ENCODE measurements around the gene CACNB2. TPM values are rescaled to one million over a fixed set of nuclear protein-coding genes. Genes with fewer than 3 reads are reported as not detected.

CACNB2 gene
- total and polyA plus RNA-seq, 8 donors, result 4.9 to 11.1 (median 7.3) TPM

DNA sequence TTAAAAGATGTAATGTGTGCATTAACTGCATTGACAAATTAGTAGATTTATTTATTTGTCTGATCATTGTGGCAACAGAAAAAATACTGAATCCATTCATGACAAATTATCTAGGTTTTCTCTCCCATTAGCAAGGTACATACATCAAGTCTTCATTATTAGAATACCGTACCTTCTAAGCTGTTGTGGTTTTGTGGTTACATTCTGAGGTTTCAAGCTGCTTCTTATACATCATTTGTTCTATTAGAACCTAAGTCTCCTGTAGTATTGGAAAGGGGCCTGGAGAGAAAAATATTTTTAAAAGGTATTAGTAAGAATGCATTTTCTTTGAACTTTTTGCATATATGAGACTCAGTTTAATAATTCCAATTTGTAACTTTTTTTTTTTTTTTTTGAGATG, 26.3 kb upstream of the CACNB2 start:
- 70 to 91% methylated on average over 1 of the region's 1 CpG for WGBS, 2 donors
- no peak overlapping the region for H3K27ac ChIP-seq
- H3K4me1 ChIP-seq, result no peaks in the 10 kb centered on the region
- no peak for DNase-seq
- no peak overlapping the region for H3K4me3 ChIP-seq
- intact Hi-C loops (cut with DNase I), result no loop called here
- no peak for FAIRE-seq
- no peaks in the 10 kb centered on the region for H3K9me3 ChIP-seq
- H3K36me3 ChIP-seq, result no peaks in the 10 kb centered on the region
- TF ChIP-seq, protein P1, sequence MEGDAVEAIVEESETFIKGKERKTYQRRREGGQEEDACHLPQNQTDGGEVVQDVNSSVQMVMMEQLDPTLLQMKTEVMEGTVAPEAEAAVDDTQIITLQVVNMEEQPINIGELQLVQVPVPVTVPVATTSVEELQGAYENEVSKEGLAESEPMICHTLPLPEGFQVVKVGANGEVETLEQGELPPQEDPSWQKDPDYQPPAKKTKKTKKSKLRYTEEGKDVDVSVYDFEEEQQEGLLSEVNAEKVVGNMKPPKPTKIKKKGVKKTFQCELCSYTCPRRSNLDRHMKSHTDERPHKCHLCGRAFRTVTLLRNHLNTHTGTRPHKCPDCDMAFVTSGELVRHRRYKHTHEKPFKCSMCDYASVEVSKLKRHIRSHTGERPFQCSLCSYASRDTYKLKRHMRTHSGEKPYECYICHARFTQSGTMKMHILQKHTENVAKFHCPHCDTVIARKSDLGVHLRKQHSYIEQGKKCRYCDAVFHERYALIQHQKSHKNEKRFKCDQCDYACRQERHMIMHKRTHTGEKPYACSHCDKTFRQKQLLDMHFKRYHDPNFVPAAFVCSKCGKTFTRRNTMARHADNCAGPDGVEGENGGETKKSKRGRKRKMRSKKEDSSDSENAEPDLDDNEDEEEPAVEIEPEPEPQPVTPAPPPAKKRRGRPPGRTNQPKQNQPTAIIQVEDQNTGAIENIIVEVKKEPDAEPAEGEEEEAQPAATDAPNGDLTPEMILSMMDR (IDR thresholded peaks at IDR 0.05), result no peak
- H3K27me3 ChIP-seq, result no peaks in the 10 kb centered on the region
- no peak for ATAC-seq

- Histone ChIP-seq H3K9me3 (no peaks in the 10 kb centered on the region), H3K4me1 (no peaks in the 10 kb centered on the region), H3K27me3 (no peaks in the 10 kb centered on the region), H3K4me3 (no peak overlapping the region), H3K36me3 (no peaks in the 10 kb centered on the region), H3K27ac (no peak overlapping the region)
- DNase-seq (no peak), FAIRE-seq (peak; percentile 67), ATAC-seq (no peak)
- intact Hi-C loops (cut with DNase I), result no loop called here
- TF ChIP-seq, protein P1 (IDR thresholded peaks at IDR 0.05), result no peak
- 73 to 90% methylated on average over 2 of the region's 2 CpGs for WGBS, 2 donors
These were observed 22.9 kb upstream of the CACNB2 start for GRCh38 chr10:18117276-18117675.

DNA sequence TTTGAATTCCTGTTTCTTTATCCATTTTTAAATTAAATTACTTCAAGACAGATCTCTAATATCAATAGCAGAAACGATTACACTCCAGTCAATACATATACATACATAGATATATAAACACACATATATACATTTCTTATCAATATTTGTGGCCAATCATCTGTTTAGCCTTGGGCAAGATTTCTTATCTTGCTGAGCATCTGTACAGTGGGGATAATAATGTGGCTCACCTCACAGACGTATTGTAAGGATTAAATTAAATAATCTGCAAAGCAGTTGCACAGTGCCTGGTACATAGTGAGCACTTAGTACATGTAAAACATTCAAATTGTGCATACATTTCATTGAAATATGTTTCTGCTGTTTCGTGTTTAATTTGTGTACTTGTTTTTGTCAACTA, 17.5 kb upstream of the CACNB2 start:
- H3K4me1 ChIP-seq, result no peaks in the 10 kb centered on the region
- FAIRE-seq (no peak), ATAC-seq (no peak), DNase-seq (no peak)
- 62 to 65% methylated on average over 3 of the region's 3 CpGs for WGBS, 2 donors
- no peaks in the 10 kb centered on the region for H3K27me3 ChIP-seq
- H3K4me3 ChIP-seq, result no peak overlapping the region
- H3K9me3 ChIP-seq, result no peaks in the 10 kb centered on the region
- TF ChIP-seq, protein P1 (IDR thresholded peaks at IDR 0.05), result no peak
- H3K27ac ChIP-seq, result no peak overlapping the region
- H3K36me3 ChIP-seq, result no peaks in the 10 kb centered on the region
- intact Hi-C loops (cut with DNase I), result no loop called here

DNA sequence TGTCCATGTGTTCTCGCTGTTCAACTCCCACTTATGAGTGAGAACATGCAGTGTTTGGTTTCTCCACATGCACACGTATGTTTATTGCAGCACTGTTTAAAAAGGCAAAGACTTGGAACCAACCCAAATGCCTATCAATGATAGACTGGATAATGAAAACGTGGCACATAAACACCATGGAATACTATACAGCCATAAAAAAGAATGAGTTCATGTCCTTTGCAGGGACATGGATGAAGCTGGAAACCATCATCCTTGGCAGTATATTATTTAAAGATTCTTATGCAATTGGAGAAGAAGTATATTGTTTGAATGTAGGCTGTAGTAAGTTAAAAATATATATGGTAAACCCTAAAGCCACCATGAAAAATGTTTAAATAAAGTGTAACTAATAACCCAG, 7.2 kb upstream of the CACNB2 start:
- FAIRE-seq (no peak), ATAC-seq (no peak), DNase-seq (no peak)
- Histone ChIP-seq H3K4me1 (no peaks in the 10 kb centered on the region), H3K27me3 (no peaks in the 10 kb centered on the region), H3K36me3 (no peaks in the 10 kb centered on the region), H3K9me3 (no peaks in the 10 kb centered on the region), H3K27ac (no peak overlapping the region), H3K4me3 (no peak overlapping the region)
- 69 to 70% methylated on average over 3 of the region's 3 CpGs for whole genome bisulfite sequencing, 2 donors
- intact Hi-C loops (cut with DNase I), result no loop called here
- TF ChIP-seq, protein P1 (IDR thresholded peaks at IDR 0.05), result no peak

DNA sequence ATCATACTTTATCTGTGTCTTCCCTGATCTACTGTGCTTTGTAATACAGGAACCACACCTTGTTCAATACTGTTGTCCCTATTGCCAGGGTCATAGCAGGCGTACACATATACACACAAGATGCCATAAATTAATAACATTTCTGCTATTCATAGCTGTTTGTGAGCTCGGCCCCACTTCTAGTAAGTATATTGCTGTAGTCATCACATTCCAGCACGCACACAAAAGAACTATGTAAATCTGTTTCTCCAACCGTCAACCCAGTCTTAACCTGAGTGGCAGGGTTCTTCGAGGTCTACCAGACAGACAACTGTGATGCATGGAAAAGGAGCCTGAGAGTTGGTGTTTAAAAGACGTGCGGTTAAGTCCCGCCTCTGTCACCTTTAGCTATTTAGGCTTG, 5.7 kb upstream of the CACNB2 start:
- no peak for ATAC-seq
- no peak for FAIRE-seq
- 79 to 81% methylated on average over 8 of the region's 8 CpGs for WGBS, 2 donors

More for the DNA sequence above, 5.7 kb upstream of the CACNB2 start:
- no peaks in the 10 kb centered on the region for H3K36me3 ChIP-seq
- TF ChIP-seq, protein P1 (IDR thresholded peaks at IDR 0.05), result no peak
- peaks cover 0 to under 1% (median 0%) of the 10 kb centered on the region in 3 donors for H3K4me1 ChIP-seq
- no peak overlapping the region for H3K27ac ChIP-seq
- intact Hi-C loops (cut with DNase I), result no loop called here
- no peak overlapping the region for H3K4me3 ChIP-seq
- H3K9me3 ChIP-seq, result no peaks in the 10 kb centered on the region
- no peaks in the 10 kb centered on the region for H3K27me3 ChIP-seq
- no peak for DNase-seq

Data from pancreas (tissue), 10 donors.